Liver (tissue), 9 donors: ENCODE data around the gene JAK1. TPM values are rescaled to one million over a fixed set of nuclear protein-coding genes. Genes with fewer than 3 reads are reported as not detected.

Source experiments
- DNase-seq: peaks from one replicate; pipeline ENCODE4 v3.0.0-alpha.2; 2017; ENCODE audit warnings: low spot score
- H3K27ac ChIP-seq, 2 donors: one replicate each; pipeline ENCODE4 v1.7.0; 2013; ENCODE audit warnings: inconsistent platforms in 2 of 2, low read length in 2 of 2, control low read depth in 1 of 2, low read depth in 1 of 2, mild to moderate bottlenecking in 1 of 2
- H3K27me3 ChIP-seq, 4 donors: one replicate each; pipeline versions ENCODE4 v1.6.1 to v1.7.0; 2013; ENCODE audit warnings: low read length in 3 of 4, inconsistent platforms in 1 of 4, mild to moderate bottlenecking in 1 of 4, moderate library complexity in 1 of 4; ENCODE audit not compliant: control insufficient read depth in 4 of 4, insufficient read depth in 4 of 4
- H3K36me3 ChIP-seq, 4 donors: one replicate each; pipeline versions ENCODE4 v1.6.1 to v1.7.0; 2013; ENCODE audit warnings: low read length in 3 of 4, mild to moderate bottlenecking in 3 of 4, low read depth in 1 of 4, moderate library complexity in 1 of 4; ENCODE audit not compliant: control insufficient read depth in 4 of 4, insufficient read depth in 3 of 4
- H3K4me1 ChIP-seq, 4 donors: one replicate each; pipeline versions ENCODE4 v1.6.1 to v1.7.0; 2013; ENCODE audit warnings: low read length in 3 of 4, mild to moderate bottlenecking in 3 of 4, moderate library complexity in 1 of 4; ENCODE audit not compliant: control insufficient read depth in 4 of 4, insufficient read depth in 4 of 4
- H3K4me3 ChIP-seq, 3 donors: one replicate each; pipeline versions ENCODE4 v1.6.1 to v1.7.0; 2013; ENCODE audit warnings: low read length in 3 of 3, control low read depth in 1 of 3, low read depth in 1 of 3, mild to moderate bottlenecking in 1 of 3
- H3K9ac ChIP-seq, 2 donors: one replicate each; pipeline ENCODE4 v1.7.0; 2013; ENCODE audit warnings: low read length in 2 of 2, mild to moderate bottlenecking in 2 of 2, moderate library complexity in 2 of 2, control low read depth in 1 of 2, low read depth in 1 of 2
- H3K9me3 ChIP-seq, 4 donors: one replicate each; pipeline versions ENCODE4 v1.6.1 to v1.7.0; 2013; ENCODE audit warnings: low read length in 3 of 4; ENCODE audit not compliant: control insufficient read depth in 4 of 4
- ATF3 ChIP-seq: IDR thresholded peaks from 2 replicates; pipeline ENCODE4 v1.6.1; 2016; ENCODE audit warnings: antibody characterized with exemption
- CTCF ChIP-seq: fragments of 150-350 bp; IDR thresholded peaks from 2 replicates; pipeline ENCODE4 v1.5.1; 2017; ENCODE audit warnings: improper control_type of control experiment, low read depth, low read length; ENCODE audit not compliant: missing input control
- EGR1 ChIP-seq, 2 donors: IDR thresholded peaks; 2 replicates each; pipeline ENCODE4 v1.6.1; 2016 to 2018; ENCODE audit warnings: antibody characterized with exemption in 2 of 2, low read depth in 2 of 2
- FOXA1 ChIP-seq: IDR thresholded peaks from 2 replicates; pipeline ENCODE4 v1.6.1; 2016; ENCODE audit warnings: antibody characterized with exemption
- FOXA2 ChIP-seq: IDR thresholded peaks from 2 replicates; pipeline ENCODE4 v1.6.1; 2016; ENCODE audit warnings: antibody characterized with exemption
- GABPA ChIP-seq, 2 donors: IDR thresholded peaks in 1 of 2; conservative IDR thresholded peaks in 1 of 2; 2 replicates each; pipeline ENCODE4 v1.6.1; 2016; ENCODE audit warnings: antibody characterized with exemption in 2 of 2, mild to moderate bottlenecking in 1 of 2, moderate library complexity in 1 of 2
- HNF4A ChIP-seq, 2 donors: conservative IDR thresholded peaks; 2 replicates each; pipeline ENCODE4 v1.6.1; 2016; ENCODE audit warnings: antibody characterized with exemption in 2 of 2, mild to moderate bottlenecking in 2 of 2
- HNF4G ChIP-seq: IDR thresholded peaks from 2 replicates; pipeline ENCODE4 v1.6.1; 2016; ENCODE audit warnings: antibody characterized with exemption
- JUND ChIP-seq, 2 donors: IDR thresholded peaks; 2 replicates each; pipeline ENCODE4 v1.6.1; 2016; ENCODE audit warnings: antibody characterized with exemption in 2 of 2
- MAX ChIP-seq: IDR thresholded peaks from 2 replicates; pipeline ENCODE4 v1.6.1; 2016; ENCODE audit warnings: antibody characterized with exemption
- NR2F2 ChIP-seq: IDR thresholded peaks from 2 replicates; pipeline ENCODE4 v1.6.1; 2016; ENCODE audit warnings: antibody characterized with exemption
- RAD21 ChIP-seq, 2 donors: IDR thresholded peaks; 2 replicates each; pipeline ENCODE4 v1.6.1; 2016; ENCODE audit warnings: antibody characterized with exemption in 2 of 2, mild to moderate bottlenecking in 2 of 2
- REST ChIP-seq: IDR thresholded peaks from 2 replicates; pipeline ENCODE4 v1.6.1; 2016; ENCODE audit warnings: antibody characterized with exemption, mild to moderate bottlenecking
- RXRA ChIP-seq, 2 donors: IDR thresholded peaks; 2 replicates each; pipeline ENCODE4 v1.6.1; 2017 to 2018; ENCODE audit warnings: antibody characterized with exemption in 2 of 2, mild to moderate bottlenecking in 1 of 2
- SP1 ChIP-seq: IDR thresholded peaks from 2 replicates; pipeline ENCODE4 v1.6.1; 2018; ENCODE audit warnings: antibody characterized with exemption, mild to moderate bottlenecking
- TAF1 ChIP-seq: conservative IDR thresholded peaks from 2 replicates; pipeline ENCODE4 v1.6.1; 2016; ENCODE audit warnings: antibody characterized with exemption, mild to moderate bottlenecking
- YY1 ChIP-seq: IDR thresholded peaks from 2 replicates; pipeline ENCODE4 v1.6.1; 2016; ENCODE audit warnings: antibody characterized with exemption, mild to moderate bottlenecking
- ZBTB33 ChIP-seq: IDR thresholded peaks from 2 replicates; pipeline ENCODE4 v1.6.1; 2016; ENCODE audit warnings: antibody characterized with exemption
- WGBS: extraction: QIAGEN DNeasy Blood & Tissue Kit; methylation state at CpG from one replicate; pipeline ENCODE4 v1.1.7; 2013; 5-methylcytosine and 5-hydroxymethylcytosine counted together
- polyA plus RNA-seq, 2 donors: library from polyadenylated mRNA; stranded (reverse) in 1 of 2; unstranded in 1 of 2; fragments of 200-250 nt in 1 of 2; fragments of >200 nt in 1 of 2; fragmentation: Nextera tagmentation in 1 of 2; extraction: Ambion mirVana in 1 of 2; gene quantifications; one replicate each; pipeline versions ENCODE4 v1.2.1 to v1.2.3, GENCODE V29; 2013 to 2015
- total RNA-seq, 2 donors: library from RNA; depleted of rRNA; stranded (reverse); fragments of >200 nt; gene quantifications; one replicate each; pipeline ENCODE4 v1.2.3, GENCODE V29; 2014
- donor health status: healthy.
- donor health status: healthy.
- donor health status: healthy.
- donor health status: healthy.
- donor health status: healthy.

The JAK1 gene
- total and polyA plus RNA-seq, 4 donors, result 24.1 to 68.6 (median 34.5) TPM

GRCh38 chr1:64974288-64974825 lies 8.0 kb upstream of the JAK1 start (continued):
- TF ChIP-seq HNF4A (conservative IDR thresholded peaks at IDR 0.05) (no peak), CTCF (no peak), RXRA (IDR thresholded peaks at IDR 0.05) (no peak)

- 89% methylated on average over 3 of the region's 3 CpGs for WGBS
- no peak for DNase-seq
- Histone ChIP-seq H3K9me3 (no peaks in the 10 kb centered on the region), H3K27me3 (no peaks in the 10 kb centered on the region), H3K4me3 (no peak overlapping the region), H3K4me1 (peaks cover 3 to 6% (median 6%) of the 10 kb centered on the region in 4 donors), H3K36me3 (no peaks in the 10 kb centered on the region), H3K27ac (no peak overlapping the region), H3K9ac (no peak overlapping the region)
- TF ChIP-seq FOXA2 (no peak), REST (no peak), HNF4G (no peak), NR2F2 (no peak), SP1 (no peak), CTCF (no peak), ATF3 (no peak), FOXA1 (no peak), ZBTB33 (no peak), HNF4A (conservative IDR thresholded peaks at IDR 0.05) (no peak), GABPA (IDR thresholded peaks at IDR 0.05 in 1 of 2, conservative IDR thresholded peaks at IDR 0.05 in 1 of 2) (no peak), MAX (no peak), JUND (IDR thresholded peaks at IDR 0.05) (no peak), RXRA (IDR thresholded peaks at IDR 0.05) (no peak), EGR1 (IDR thresholded peaks at IDR 0.05; ENCODE audit: low read depth in 2 of 2) (no peak), YY1 (no peak), TAF1 (no peak), RAD21 (IDR thresholded peaks at IDR 0.05) (no peak)
Measured at GRCh38 chr1:64973061-64973647, 6.8 kb upstream of the JAK1 start.
